Kidney epithelial cell (primary cell): ENCODE results near the gene GNL2. TPM values are rescaled to one million over a fixed set of nuclear protein-coding genes. Genes with fewer than 3 reads are reported as not detected.

Experiments used
- DNase-seq: peaks from one replicate; pipeline ENCODE4 v3.0.0-alpha.2; 2010; ENCODE audit warnings: low read depth
- H3K27me3 ChIP-seq: 2 replicates; pipeline ENCODE4 v1.6.0; 2011; ENCODE audit warnings: low read length; ENCODE audit not compliant: control insufficient read depth, insufficient read depth
- H3K36me3 ChIP-seq: 2 replicates; pipeline ENCODE4 v1.5.1; 2011; ENCODE audit warnings: low read length; ENCODE audit not compliant: control insufficient read depth, insufficient read depth
- H3K4me3 ChIP-seq: 2 replicates; pipeline ENCODE4 v1.5.1; 2011; ENCODE audit warnings: low read depth, mild to moderate bottlenecking, control low read depth, low read length
- total RNA-seq: library from RNA; depleted of rRNA; stranded (reverse); fragments of >200 nt; gene quantifications from 2 replicates; pipeline ENCODE4 v1.2.3, GENCODE V29; 2015
- TF ChIP-seq, protein P1 (sequence below): IDR thresholded peaks from 2 replicates; pipeline ENCODE4 v1.5.1; 2011; ENCODE audit warnings: mild to moderate bottlenecking, moderate library complexity, low read length, control low read depth, inconsistent platforms; ENCODE audit not compliant: insufficient read depth, poor library complexity, severe bottlenecking

The GNL2 gene
- total RNA-seq, 1 donor from 2014 or later, result 52.6 TPM

DNA sequence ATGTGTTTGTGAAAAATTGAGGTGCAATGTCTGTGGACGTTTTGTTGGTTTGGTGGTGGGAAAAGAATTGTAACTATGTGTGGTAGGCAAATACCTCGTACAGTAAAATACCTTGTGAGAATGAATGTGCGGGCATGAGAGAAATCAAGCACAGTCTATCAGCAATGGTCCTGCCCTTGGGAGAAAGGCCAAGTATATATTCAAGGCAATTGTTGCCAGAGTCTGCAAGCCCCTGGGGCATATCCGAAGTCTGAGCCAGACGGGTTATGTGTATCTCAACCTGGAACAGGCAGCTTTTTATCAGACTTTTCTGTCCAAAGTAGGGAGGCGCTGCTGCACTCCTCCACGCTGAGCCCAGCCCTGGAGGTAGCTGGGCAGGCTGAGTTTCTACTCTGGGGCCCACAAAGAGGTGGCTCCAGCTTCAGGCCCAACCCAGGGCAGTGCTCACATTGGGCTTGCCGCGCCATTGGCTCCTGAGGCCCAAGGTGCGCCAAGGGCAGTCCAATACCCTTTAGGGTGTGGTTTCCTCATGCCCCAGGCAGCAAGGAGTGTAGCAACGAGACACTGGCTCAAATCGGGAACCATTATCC lies 9.4 kb upstream of the GNL2 start:
- Histone ChIP-seq H3K36me3 (no peaks in the 10 kb centered on the region), H3K4me3 (no peak overlapping the region), H3K27me3 (peaks cover 30% of the 10 kb centered on the region)
- no peak for DNase-seq
- TF ChIP-seq, protein P1, sequence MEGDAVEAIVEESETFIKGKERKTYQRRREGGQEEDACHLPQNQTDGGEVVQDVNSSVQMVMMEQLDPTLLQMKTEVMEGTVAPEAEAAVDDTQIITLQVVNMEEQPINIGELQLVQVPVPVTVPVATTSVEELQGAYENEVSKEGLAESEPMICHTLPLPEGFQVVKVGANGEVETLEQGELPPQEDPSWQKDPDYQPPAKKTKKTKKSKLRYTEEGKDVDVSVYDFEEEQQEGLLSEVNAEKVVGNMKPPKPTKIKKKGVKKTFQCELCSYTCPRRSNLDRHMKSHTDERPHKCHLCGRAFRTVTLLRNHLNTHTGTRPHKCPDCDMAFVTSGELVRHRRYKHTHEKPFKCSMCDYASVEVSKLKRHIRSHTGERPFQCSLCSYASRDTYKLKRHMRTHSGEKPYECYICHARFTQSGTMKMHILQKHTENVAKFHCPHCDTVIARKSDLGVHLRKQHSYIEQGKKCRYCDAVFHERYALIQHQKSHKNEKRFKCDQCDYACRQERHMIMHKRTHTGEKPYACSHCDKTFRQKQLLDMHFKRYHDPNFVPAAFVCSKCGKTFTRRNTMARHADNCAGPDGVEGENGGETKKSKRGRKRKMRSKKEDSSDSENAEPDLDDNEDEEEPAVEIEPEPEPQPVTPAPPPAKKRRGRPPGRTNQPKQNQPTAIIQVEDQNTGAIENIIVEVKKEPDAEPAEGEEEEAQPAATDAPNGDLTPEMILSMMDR, result no peak

DNA sequence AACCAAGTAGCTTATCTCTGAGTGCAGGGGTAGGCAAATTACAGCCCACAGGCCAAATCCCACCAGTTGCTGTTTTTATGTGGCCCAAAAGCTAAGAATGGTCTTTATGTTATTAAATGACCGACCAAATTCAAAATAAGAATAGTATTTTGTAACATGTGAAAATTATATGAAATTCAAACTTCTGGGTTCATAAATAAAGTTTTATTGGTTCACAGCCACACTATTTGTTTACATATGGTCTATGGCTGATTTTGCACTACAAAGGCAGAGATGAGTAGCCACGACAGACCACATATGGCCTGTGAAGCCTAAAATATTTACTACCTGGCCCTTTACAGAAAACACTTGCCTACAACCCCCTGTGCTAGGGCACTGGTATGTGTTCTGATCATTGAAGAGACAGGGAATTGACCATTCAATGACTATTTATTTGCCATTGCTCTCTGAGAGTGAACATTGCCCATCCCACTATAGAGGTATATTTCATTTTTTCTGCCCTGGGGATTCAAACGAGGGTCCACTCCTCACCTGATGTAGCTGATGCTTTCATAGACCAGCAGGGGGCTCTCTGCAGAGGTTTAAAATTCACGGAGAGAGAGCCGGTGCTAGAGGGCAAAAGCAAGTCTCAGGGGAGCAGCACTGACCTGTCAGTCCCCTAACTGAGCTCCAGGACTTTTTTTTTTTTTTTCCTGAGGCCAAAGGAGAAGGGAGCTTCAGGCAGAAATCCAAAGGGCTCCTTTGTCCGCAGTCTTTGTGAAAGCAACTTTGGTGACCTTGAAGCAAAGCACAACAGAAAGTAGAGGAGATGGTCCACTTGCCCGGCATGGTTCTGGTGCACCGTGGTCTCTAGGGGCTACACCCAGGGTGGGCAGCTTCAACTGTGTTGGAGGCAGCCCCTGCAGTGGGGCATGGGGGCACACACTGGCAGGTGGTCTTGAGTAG lies 7.3 kb upstream of the GNL2 start:
- TF ChIP-seq, protein P1, result peak; percentile 79
- H3K4me3 ChIP-seq, result no peak overlapping the region
- H3K27me3 ChIP-seq, result peaks cover 20% of the 10 kb centered on the region
- no peak for DNase-seq
- H3K36me3 ChIP-seq, result no peaks in the 10 kb centered on the region

DNA sequence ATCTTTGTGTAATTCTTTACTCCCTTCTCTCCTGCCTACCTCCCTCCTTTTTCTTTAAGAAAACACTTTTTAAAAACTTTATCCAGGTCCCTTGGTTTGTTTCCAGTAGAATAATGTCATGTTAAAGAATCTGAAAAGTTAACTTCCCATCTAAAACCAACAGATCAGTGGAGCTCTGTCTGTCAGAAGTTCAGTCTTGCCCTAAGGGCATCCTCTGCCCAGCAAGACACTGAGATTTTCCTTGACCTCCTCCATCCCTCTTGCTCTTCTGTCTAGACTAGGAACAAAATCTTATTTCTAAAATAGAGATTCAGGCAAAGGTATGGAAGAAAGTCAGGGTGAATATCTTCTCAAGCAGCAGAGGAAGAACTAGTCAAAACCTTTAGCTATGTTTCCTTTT lies 5.7 kb upstream of the GNL2 start:
- H3K4me3 ChIP-seq, result no peak overlapping the region
- no peaks in the 10 kb centered on the region for H3K36me3 ChIP-seq

DNA sequence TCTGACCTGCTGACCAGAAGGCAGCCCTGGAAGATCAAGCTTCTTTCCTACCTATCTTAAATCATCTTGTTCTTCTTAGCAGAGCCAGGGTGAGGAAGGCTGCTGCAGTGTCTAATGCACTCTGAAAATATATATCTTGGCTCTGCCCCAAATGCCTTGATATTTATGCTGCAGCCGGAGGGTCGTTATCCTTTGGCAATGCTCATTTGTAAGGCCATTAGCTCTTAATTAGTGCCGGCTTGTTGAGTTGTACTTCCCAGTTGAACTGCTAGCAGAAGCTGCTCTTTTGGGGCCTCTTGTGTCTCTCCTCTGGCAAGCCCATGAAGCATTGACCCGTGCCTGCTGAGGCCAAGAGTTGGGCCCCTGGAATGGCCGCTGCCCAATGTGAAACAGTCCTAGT lies 4.2 kb upstream of the GNL2 start:
- TF ChIP-seq, protein P1, result no peak
- Histone ChIP-seq H3K27me3 (peaks cover 5% of the 10 kb centered on the region), H3K4me3 (no peak overlapping the region), H3K36me3 (no peaks in the 10 kb centered on the region)
- DNase-seq, result no peak

More for the DNA sequence above, 5.7 kb upstream of the GNL2 start:
- peaks cover 9% of the 10 kb centered on the region for H3K27me3 ChIP-seq
- TF ChIP-seq, protein P1, result no peak
- DNase-seq, result no peak

DNA sequence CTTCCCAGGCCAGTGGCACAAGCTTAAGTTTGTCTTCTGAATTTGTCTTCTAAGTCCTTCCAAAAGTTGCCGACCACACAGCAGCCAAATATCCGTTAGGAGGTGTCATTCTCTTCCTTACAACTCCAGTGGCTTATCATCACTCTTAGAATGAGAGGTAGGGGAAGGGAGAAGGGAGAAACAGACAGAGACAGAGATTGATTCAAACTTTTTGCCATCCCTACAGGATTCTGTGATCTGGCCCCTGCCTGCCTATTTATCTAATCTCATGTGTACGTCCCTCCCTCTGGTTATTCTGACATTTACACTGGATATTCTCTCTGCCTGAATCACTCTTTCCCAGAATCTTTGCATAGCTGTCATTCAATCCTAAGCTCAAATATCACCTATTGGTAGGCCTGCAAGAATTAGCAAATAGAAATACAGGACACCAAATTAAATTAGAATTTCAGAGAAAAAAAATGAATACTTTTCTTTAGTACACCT lies 488 bp upstream of the GNL2 start:
- TF ChIP-seq, protein P1, result no peak
- no peak for DNase-seq
- Histone ChIP-seq H3K4me3 (peak overlapping the region; percentile 85), H3K36me3 (peaks cover 2% of the 10 kb centered on the region), H3K27me3 (no peaks in the 10 kb centered on the region)
